GM19193 (cell line): Measurements from ENCODE around the gene C3orf22.

ENCODE experiments used
- POLR2A ChIP-seq: IDR thresholded peaks from 4 replicates; pipeline ENCODE4 v1.6.1; 2011; ENCODE audit not compliant: insufficient read depth, insufficient read length; ENCODE audit errors: extremely low read depth

C3orf22 gene

GRCh38 chr3:126516152-126516935, 42.4 kb downstream of the C3orf22 start:
- no peak for TF ChIP-seq POLR2A

GRCh38 chr3:126515066-126515706, 43.5 kb downstream of the C3orf22 start:
- TF ChIP-seq POLR2A = no peak

- TF ChIP-seq POLR2A = no peak
These were observed 44.6 kb downstream of the C3orf22 start for GRCh38 chr3:126514161-126514560.

DNA sequence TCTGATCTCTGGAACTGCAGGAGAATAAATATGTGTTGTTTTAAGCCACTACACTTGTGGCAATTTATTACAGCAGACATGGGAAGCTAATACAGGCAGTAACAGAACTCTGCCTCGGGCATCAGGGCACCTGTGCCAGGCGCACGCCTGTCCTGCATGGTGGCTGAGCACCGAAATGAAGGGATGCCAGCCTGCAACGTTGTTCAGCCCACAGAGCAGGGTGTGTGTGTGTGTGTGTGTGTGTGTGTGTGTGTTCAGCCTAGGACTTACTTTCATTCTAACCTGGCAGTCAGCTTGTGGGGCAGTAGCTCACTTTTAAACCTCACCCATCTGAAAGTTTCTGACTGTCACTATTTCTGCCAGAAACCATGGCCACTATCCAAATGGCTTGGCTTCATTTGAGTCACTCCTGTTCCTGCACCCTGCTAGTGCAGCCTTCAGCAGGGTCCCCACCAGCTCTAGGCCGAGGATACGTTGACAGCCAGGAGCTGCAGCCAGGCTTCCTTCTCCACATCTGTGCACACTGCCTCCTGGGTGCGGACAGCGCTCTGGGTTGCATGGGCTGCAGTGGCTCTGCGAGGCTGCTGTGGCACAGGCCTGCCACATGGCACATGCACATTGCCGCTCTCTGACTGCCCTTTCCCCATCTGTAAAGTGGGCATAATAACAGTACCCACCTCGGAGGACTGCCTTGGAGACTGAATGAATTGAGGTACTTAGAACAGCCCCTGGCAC, 45.6 kb downstream of the C3orf22 start:
- TF ChIP-seq POLR2A = no peak

DNA sequence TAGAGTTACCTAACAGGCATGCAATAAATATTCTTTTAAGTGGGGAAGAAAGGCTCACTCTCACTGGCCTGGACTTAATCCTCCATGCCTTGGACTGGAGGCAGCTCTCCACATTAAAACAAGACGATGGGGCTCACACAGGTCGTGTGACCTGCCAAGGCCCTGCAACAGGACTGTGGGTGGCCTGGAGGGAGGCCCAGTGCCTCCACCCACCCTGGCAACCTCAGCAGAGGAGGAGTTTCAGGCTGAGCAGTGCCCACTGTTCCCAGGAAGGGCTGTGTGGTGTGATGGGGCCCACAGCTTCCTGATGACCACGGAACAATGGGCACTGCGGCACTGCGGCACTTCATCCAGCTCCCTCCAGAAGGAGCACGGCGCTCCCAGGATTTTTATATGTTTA, 46.7 kb downstream of the C3orf22 start:
- no peak for TF ChIP-seq POLR2A

DNA sequence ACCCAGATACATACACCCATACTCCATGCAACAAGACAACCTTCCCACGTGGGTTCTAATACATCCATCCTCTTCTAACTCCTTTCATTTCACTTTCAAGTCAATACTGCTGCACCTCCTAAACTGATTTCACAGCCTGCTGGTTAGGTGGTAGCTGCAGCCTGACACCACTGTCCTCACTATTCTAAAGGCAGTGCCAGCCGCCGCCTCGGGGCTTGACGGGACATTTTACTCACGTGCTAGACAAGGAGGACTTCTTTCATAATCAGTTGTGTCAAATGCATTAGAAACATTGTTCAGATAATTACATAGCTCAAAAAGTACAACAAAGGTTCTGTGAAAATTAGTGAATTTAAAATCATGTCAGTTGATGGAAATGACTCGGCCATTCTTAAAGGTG, 47.4 kb downstream of the C3orf22 start:
- no peak for TF ChIP-seq POLR2A

DNA sequence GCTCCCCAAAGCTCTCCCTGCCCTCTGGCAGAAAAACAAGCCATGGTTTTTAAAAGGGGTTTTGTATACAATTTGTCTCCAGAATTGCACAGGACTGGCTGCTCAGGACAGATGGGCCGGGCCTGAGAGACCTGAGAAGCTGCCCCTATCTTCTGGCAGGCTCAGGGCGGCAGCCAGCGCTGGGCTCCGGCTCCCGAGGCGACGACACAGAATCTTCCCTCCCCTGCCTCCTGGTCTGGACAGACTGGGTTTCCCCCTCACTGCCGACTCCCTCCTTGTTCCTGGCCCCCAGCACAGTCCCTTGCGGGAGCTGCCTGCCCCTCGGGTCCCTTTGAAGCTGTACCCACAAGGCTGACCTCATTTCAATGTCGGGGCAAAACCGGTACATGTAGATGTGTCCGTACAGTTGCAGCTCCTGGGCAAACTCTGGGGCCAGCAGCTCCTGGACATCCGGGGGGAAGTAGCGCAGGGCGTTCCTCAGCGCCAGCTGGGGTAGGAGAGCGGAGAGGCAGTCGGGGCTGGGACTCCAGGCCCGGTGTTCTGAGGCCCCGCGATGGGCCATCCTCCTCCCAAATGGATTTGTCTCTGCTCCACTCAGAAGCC, 48.3 kb downstream of the C3orf22 start:
- TF ChIP-seq POLR2A = no peak

DNA sequence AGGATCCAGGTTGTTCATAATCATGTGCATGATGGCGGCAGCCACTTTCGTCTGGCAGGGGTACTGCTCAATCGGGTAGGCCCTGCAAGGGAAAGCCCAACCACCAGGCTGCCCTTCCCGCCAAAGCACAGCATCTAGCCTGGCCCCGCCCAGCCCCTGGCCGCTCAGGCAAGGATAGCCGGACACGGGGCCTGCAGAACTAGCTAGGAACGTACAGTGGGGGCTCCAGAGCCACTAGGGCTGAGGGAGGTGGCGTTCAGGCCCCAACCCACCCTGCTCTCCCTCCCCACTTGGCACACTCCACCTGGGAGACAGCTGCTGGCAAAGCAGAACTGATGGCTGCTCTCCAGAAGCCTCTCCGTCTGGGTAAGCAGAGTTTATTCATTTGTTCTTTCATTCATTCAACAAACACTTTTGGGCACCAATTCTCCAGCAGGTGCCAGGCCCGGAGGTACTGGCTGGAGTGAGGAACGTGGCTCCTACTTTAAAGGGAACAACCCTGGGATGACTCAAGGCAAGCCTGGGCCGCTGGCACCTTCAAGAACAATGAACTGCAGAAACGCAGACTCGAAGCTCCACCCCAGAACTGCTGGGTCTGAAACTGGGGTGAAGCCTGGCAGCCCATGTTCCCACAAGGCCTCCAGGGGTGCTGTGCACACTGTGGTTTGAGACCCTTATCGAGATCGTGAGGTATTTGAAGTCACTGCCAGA, 49.0 kb downstream of the C3orf22 start:
- TF ChIP-seq POLR2A = no peak

DNA sequence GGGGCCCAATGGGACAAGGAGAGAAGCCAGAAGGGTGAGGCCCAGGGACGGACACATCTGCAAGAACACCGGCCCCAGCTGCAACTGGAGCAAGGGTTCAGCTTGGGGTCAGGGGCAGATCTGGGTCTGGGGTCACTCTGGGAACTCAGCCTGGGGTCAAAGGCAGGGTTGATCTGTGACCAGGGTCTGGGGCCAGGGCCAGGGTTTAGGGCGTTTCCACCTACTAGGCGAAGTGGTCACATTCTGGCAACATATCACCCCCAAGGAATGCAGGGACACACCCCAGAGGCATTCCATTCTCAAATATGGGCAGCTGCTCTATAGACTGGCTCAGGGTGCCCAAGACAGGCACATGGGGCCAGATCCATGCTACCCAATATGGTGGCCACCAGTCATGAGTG, 50.2 kb downstream of the C3orf22 start:
- no peak for TF ChIP-seq POLR2A

DNA sequence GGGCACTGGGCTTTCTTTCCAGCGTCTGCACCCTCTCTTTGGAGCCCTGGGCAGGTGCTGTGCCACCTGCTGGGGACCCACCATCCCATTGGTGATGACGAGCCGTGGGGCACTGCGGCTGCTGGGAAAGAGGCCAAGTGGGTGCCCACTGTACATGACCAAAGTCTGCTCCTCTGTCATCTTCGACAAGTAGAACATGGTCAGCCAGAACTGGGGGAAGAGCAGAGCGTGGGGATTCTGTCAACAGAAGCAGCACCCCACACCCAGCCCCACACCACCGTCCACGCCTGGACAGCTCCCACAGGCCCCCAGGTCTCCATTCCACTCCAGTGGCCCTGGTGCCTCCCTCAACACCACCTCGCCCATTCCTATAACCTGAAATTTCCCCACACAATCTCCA, 50.8 kb downstream of the C3orf22 start:
- no peak for TF ChIP-seq POLR2A

- no peak for TF ChIP-seq POLR2A
These were observed 55.0 kb downstream of the C3orf22 start for GRCh38 chr3:126503701-126504100.

GRCh38 chr3:126502656-126503055, 56.1 kb downstream of the C3orf22 start:
- TF ChIP-seq POLR2A = no peak

DNA sequence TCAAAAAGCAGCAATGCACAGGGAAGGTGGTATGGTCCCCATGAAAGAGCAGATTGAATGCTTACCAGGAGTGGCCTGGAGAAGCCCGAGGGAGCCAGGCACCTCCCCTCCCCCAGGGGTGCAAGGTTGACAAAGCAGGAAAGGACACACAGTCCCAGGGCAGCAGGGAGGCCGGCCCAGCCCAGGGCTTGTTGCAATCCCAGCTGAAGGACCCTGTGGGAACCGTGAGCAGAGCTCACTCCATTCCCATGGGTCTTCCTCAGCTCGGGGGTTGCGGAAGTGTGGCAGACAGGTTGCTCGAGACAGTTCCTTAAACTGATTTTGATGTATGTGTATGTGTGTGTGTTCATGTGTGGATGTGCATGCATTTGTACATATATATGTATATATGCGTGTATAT, 57.0 kb downstream of the C3orf22 start:
- TF ChIP-seq POLR2A = no peak

- no peak for TF ChIP-seq POLR2A
These were observed 57.7 kb downstream of the C3orf22 start for GRCh38 chr3:126501054-126501453.

- TF ChIP-seq POLR2A = no peak
These were observed 58.7 kb downstream of the C3orf22 start for GRCh38 chr3:126500016-126500415.
